GM23338 (cell line): ENCODE measurements around the gene SPRR2A. TPM values are rescaled to one million over a fixed set of nuclear protein-coding genes. Genes with fewer than 3 reads are reported as not detected.
A peak's percentile ranks its signal among the peaks of the same experiment; 100 is the strongest.
"Not testable (repeated sequence)": the region's sequence is repeated elsewhere in the genome, so short reads cannot be mapped to it uniquely, and the experiment has no call there.

ENCODE experiments used
- ATAC-seq: fragments of 200-7000 bp; cut with Tn5 transposase; 3 replicates; pipeline ENCODE4 v1.9.1; 2020
- DNase-seq: peaks from one replicate; pipeline ENCODE4 v3.0.0-alpha.2; 2015; ENCODE audit warnings: low spot score
- H2AFZ ChIP-seq: fragments of 200-600 bp; sonication (generic); 2 replicates; pipeline ENCODE4 v1.8.0; 2016; ENCODE audit warnings: antibody characterized with exemption, mild to moderate bottlenecking, moderate library complexity
- H3F3A ChIP-seq: fragments of 200-600 bp; sonication (generic); replicated peaks from 2 replicates; pipeline ENCODE4 v1.8.0; 2017; ENCODE audit warnings: antibody characterized with exemption, mixed run types, low read depth
- H3K27ac ChIP-seq: fragments of 200-600 bp; sonication (generic); 2 replicates; pipeline ENCODE4 v1.6.1; 2016; ENCODE audit warnings: low read depth
- H3K27me3 ChIP-seq: fragments of 200-600 bp; sonication (generic); 2 replicates; pipeline ENCODE4 v1.8.0; 2016; ENCODE audit warnings: mild to moderate bottlenecking, mixed run types, moderate library complexity; ENCODE audit not compliant: insufficient read depth
- H3K36me3 ChIP-seq: fragments of 200-600 bp; sonication (generic); 2 replicates; pipeline ENCODE4 v1.8.0; 2016; ENCODE audit warnings: mild to moderate bottlenecking; ENCODE audit not compliant: insufficient read depth
- H3K4me1 ChIP-seq: fragments of 200-600 bp; sonication (generic); 2 replicates; pipeline ENCODE4 v1.8.0; 2016; ENCODE audit warnings: mild to moderate bottlenecking, moderate library complexity; ENCODE audit not compliant: insufficient read depth
- H3K4me2 ChIP-seq: fragments of 200-600 bp; sonication (generic); 2 replicates; pipeline ENCODE4 v1.7.1; 2017; ENCODE audit warnings: mixed run types
- H3K4me3 ChIP-seq: fragments of 200-600 bp; sonication (generic); 2 replicates; pipeline ENCODE4 v1.6.1; 2016; ENCODE audit warnings: mixed run types
- H3K79me2 ChIP-seq: fragments of 200-600 bp; sonication (generic); replicated peaks from 2 replicates; pipeline ENCODE4 v1.8.0; 2017; ENCODE audit warnings: mild to moderate bottlenecking; ENCODE audit not compliant: insufficient read depth
- H3K9me2 ChIP-seq: fragments of 200-600 bp; sonication (generic); 2 replicates; pipeline ENCODE4 v1.8.0; 2017; ENCODE audit not compliant: insufficient read depth
- H4K20me1 ChIP-seq: fragments of 200-600 bp; sonication (generic); replicated peaks from 2 replicates; pipeline ENCODE4 v1.8.0; 2017; ENCODE audit warnings: mild to moderate bottlenecking; ENCODE audit not compliant: insufficient read depth
- H3K27ac Mint-ChIP-seq: 2 replicates; pipeline ENCODE4 v1.8.0; 2020; ENCODE audit warnings: inconsistent platforms, mild to moderate bottlenecking, moderate library complexity, mixed read lengths
- H3K27me3 Mint-ChIP-seq: 3 replicates; pipeline ENCODE4 v1.8.0; 2022; ENCODE audit warnings: low read depth, mild to moderate bottlenecking, moderate library complexity, mixed read lengths, inconsistent platforms; ENCODE audit not compliant: insufficient read depth, poor library complexity
- H3K36me3 Mint-ChIP-seq: 3 replicates; pipeline ENCODE4 v1.8.0; 2021; ENCODE audit warnings: low read depth, mild to moderate bottlenecking, inconsistent platforms, moderate library complexity, mixed read lengths
- H3K4me1 Mint-ChIP-seq: 3 replicates; pipeline ENCODE4 v1.8.0; 2020; ENCODE audit warnings: mild to moderate bottlenecking, inconsistent platforms, mixed read lengths
- H3K4me3 Mint-ChIP-seq: 3 replicates; pipeline ENCODE4 v1.8.0; 2021; ENCODE audit warnings: moderate library complexity, mild to moderate bottlenecking, inconsistent platforms, mixed read lengths
- H3K9me3 Mint-ChIP-seq: 3 replicates; pipeline ENCODE4 v1.8.0; 2020; ENCODE audit warnings: moderate library complexity, mild to moderate bottlenecking, inconsistent platforms, mixed read lengths
- polyA plus RNA-seq: library from polyadenylated mRNA; unstranded; fragments of >200 nt; fragmentation: Nextera tagmentation; extraction: Ambion mirVana; gene quantifications from 2 replicates; pipeline ENCODE4 v1.2.1, GENCODE V29; 2016
- small RNA-seq: library from RNA; depleted of rRNA; stranded (forward); fragments of <200 nt; gene quantifications from one replicate; pipeline ENCODE3, GENCODE V24; 2014; ENCODE audit warnings: low replicate concordance
- total RNA-seq: library from RNA; depleted of rRNA; stranded (reverse); fragments of >200 nt; shearing (Covaris generic); gene quantifications from 2 replicates; pipeline ENCODE4 v1.2.3, GENCODE V29; 2014; rRNA removed

SPRR2A gene
- total and polyA plus RNA-seq, 2 experiments from 2014 or later: not detected

DNA sequence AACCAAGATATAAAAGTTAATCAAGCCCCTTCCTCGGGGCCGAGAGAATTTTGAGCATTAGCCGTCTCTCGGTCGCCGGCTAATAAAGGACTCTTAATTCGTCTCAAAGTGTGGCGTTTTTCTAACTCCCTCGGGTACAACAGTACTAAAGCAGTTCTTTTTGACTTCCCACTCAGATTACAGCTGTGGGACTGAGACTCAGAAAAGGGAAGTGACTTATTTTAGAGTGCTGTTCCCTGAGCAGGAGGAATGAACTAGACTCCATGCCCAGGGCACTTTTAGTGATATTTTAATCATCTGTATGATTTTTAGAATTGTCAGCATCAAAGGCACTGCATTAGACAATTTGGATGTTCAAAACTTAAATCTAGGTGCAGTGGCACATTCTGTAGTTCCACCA lies 35.0 kb downstream of the SPRR2A start:
- not testable (repeated sequence) for H3K4me3 ChIP-seq, H3K27ac Mint-ChIP-seq, H3K4me3 Mint-ChIP-seq, H3K36me3 Mint-ChIP-seq, H3K36me3 ChIP-seq, H3K27me3 Mint-ChIP-seq, H3K27me3 ChIP-seq, DNase-seq, ATAC-seq, H3K27ac ChIP-seq, H3F3A ChIP-seq, H3K9me2 ChIP-seq, H4K20me1 ChIP-seq, H3K4me2 ChIP-seq, H3K9me3 Mint-ChIP-seq, H3K79me2 ChIP-seq, H2AFZ ChIP-seq
- H3K4me1 Mint-ChIP-seq: peaks cover 22% of the 10 kb centered on the region
- H3K4me1 ChIP-seq: peaks cover 15% of the 10 kb centered on the region

DNA sequence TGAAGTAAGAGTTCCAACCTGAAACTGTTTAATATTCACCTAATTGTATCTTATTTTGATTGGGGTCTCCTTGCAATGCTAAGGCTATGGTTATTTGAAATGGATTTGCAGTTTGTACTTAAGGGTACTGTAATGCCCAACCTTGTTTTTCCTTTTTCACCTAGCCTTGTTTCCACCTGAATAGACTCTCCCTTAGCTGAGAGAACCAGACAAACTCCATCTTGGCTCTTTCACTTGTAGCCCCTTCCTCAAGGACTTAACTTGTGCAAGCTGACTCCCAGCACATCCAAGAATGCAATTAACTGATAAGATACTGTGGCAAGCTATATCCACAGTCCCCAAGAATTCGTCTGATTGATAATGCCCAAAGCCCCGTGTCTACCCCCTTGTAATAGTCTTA lies 35.5 kb downstream of the SPRR2A start:
- not testable (repeated sequence) for H3K27me3 Mint-ChIP-seq, DNase-seq, H3F3A ChIP-seq, H3K27me3 ChIP-seq, H4K20me1 ChIP-seq, H3K4me3 ChIP-seq, H3K79me2 ChIP-seq, H3K27ac ChIP-seq, H3K9me3 Mint-ChIP-seq, H3K36me3 Mint-ChIP-seq, H3K9me2 ChIP-seq, H3K36me3 ChIP-seq, H3K4me3 Mint-ChIP-seq, ATAC-seq
- Mint-ChIP-seq H3K4me1 (peaks cover 22% of the 10 kb centered on the region), H3K27ac (0 out of 2 replicates have a peak overlapping the region, but pooled peaks have one; percentile 23)
- Histone ChIP-seq H3K4me2 (peak overlapping the region; percentile 34; the same call in 1 of the 2 replicates), H2AFZ (peak overlapping the region; percentile 6; the same call in 1 of the 2 replicates), H3K4me1 (peaks cover 15% of the 10 kb centered on the region)

DNA sequence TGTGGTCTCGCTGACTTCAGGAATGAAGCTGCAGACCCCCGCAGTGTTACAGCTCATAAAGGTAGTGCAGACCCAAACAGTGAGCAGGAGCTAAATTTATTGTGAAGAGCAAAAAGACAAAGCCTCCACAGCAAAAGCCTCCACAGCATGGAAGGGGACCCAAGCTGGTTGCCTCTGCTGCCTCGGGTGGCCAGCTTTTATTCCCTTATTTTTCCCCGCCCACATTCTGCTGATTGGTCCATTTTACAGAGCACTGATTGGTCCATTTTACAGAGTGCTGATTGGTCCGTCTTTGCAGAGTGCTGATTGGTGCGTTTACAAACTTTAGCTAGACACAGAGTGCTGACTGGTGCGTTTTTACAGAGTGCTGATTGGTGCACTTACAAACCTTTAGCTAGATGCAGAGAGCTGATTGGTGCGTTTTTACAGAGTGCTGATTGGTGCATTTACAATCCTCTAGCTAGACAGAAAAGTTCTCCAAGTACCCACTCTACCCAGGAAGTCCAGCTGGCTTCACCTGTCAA lies 46.0 kb downstream of the SPRR2A start:
- not testable (repeated sequence) for H3K9me3 Mint-ChIP-seq, H3K4me1 ChIP-seq, H3K27ac ChIP-seq, H3F3A ChIP-seq, H3K36me3 Mint-ChIP-seq, H3K36me3 ChIP-seq, H3K27me3 ChIP-seq, H3K27ac Mint-ChIP-seq, H3K4me2 ChIP-seq, H3K27me3 Mint-ChIP-seq, H3K4me1 Mint-ChIP-seq, H3K4me3 ChIP-seq, H3K4me3 Mint-ChIP-seq, H3K9me2 ChIP-seq, H4K20me1 ChIP-seq, H3K79me2 ChIP-seq, ATAC-seq, H2AFZ ChIP-seq, DNase-seq

Small RNA genes within 50 kb of the gene (small RNA-seq; reads per million reads assigned to genes)
- gene AL356867.1 (not detected), gene RF00322 (not detected)

Other genes starting within 250 kb of the SPRR2A start
- not detected in 2 replicates for gene LCE1B, start 245.5 kb downstream of the SPRR2A start, total RNA-seq
- not detected in 2 replicates for gene LCE1B, start 245.5 kb downstream of the SPRR2A start, polyA plus RNA-seq
- not detected in 2 replicates for gene LCE1A, start 230.0 kb downstream of the SPRR2A start, total RNA-seq
- gene LCE1A, start 230.0 kb downstream of the SPRR2A start, polyA plus RNA-seq: not detected in 2 replicates
- not detected in 2 replicates for gene LCE6A, start 214.7 kb downstream of the SPRR2A start, total RNA-seq
- gene LCE6A, start 214.7 kb downstream of the SPRR2A start, polyA plus RNA-seq: not detected in 2 replicates
- gene LCE7A, start 197.5 kb downstream of the SPRR2A start, total RNA-seq: not detected in 2 replicates
- not detected in 2 replicates for gene LCE7A, start 197.5 kb downstream of the SPRR2A start, polyA plus RNA-seq
- not detected in 2 replicates for gene SMCP, start 179.2 kb downstream of the SPRR2A start, total RNA-seq
- gene SMCP, start 179.2 kb downstream of the SPRR2A start, polyA plus RNA-seq: not detected in 2 replicates
- gene IVL, start 149.0 kb downstream of the SPRR2A start, total RNA-seq: not detected in 2 replicates
- gene IVL, start 149.0 kb downstream of the SPRR2A start, polyA plus RNA-seq: not detected in 2 replicates
- not detected in 2 replicates for gene SPRR5, start 110.3 kb downstream of the SPRR2A start, total RNA-seq
- not detected in 2 replicates for gene SPRR5, start 110.3 kb downstream of the SPRR2A start, polyA plus RNA-seq
- not detected in 2 replicates for gene SPRR4, start 86.9 kb downstream of the SPRR2A start, total RNA-seq
- gene SPRR4, start 86.9 kb downstream of the SPRR2A start, polyA plus RNA-seq: not detected in 2 replicates
- not detected in 2 replicates for gene SPRR1A, start 73.4 kb downstream of the SPRR2A start, total RNA-seq
- not detected in 2 replicates for gene SPRR1A, start 73.4 kb downstream of the SPRR2A start, polyA plus RNA-seq
- gene SPRR3, start 55.8 kb downstream of the SPRR2A start, total RNA-seq: not detected in 2 replicates
- not detected in 2 replicates for gene SPRR3, start 55.8 kb downstream of the SPRR2A start, polyA plus RNA-seq
- not detected in 2 replicates for gene SPRR1B, start 26.3 kb downstream of the SPRR2A start, total RNA-seq
- gene SPRR1B, start 26.3 kb downstream of the SPRR2A start, polyA plus RNA-seq: not detected in 2 replicates
- gene SPRR2D, start 16.4 kb downstream of the SPRR2A start, total RNA-seq: not detected in 2 replicates
- gene SPRR2D, start 16.4 kb downstream of the SPRR2A start, polyA plus RNA-seq: not detected in 2 replicates
- not detected in 2 replicates for gene SPRR2B, start 14.1 kb upstream of the SPRR2A start, total RNA-seq
- not detected in 2 replicates for gene SPRR2B, start 14.1 kb upstream of the SPRR2A start, polyA plus RNA-seq
- not detected in 2 replicates for gene SPRR2E, start 37.0 kb upstream of the SPRR2A start, total RNA-seq
- not detected in 2 replicates for gene SPRR2E, start 37.0 kb upstream of the SPRR2A start, polyA plus RNA-seq
- not detected in 2 replicates for gene SPRR2F, start 56.0 kb upstream of the SPRR2A start, total RNA-seq
- 0.44 and 0.57 TPM in 2 replicates for gene SPRR2F, start 56.0 kb upstream of the SPRR2A start, polyA plus RNA-seq
- not detected in 2 replicates for gene SPRR2G, start 93.4 kb upstream of the SPRR2A start, total RNA-seq
- gene SPRR2G, start 93.4 kb upstream of the SPRR2A start, polyA plus RNA-seq: not detected in 2 replicates
- gene LELP1, start 145.9 kb upstream of the SPRR2A start, total RNA-seq: not detected in 2 replicates
- gene LELP1, start 145.9 kb upstream of the SPRR2A start, polyA plus RNA-seq: not detected in 2 replicates
- gene PRR9, start 160.1 kb upstream of the SPRR2A start, total RNA-seq: not detected in 2 replicates
- not detected in 2 replicates for gene PRR9, start 160.1 kb upstream of the SPRR2A start, polyA plus RNA-seq
- gene LORICRIN, start 202.2 kb upstream of the SPRR2A start, total RNA-seq: not detected in 2 replicates
- gene LORICRIN, start 202.2 kb upstream of the SPRR2A start, polyA plus RNA-seq: 0.23 and 0.24 TPM in 2 replicates